ENCODE data around the gene SCAMP3.

Gene SCAMP3

GRCh38 chr1:155272466-155273342, 10.5 kb upstream of the SCAMP3 start:
- Histone ChIP-seq H3K4me3 (ENCODE audit: low read depth, low read length) (peak overlapping the region; percentile 90), H3K27ac (peak overlapping the region; percentile 92), H3K36me3 (peaks cover 50% of the 10 kb centered on the region), H3K9me3 (ENCODE audit: severe bottlenecking) (no peaks in the 10 kb centered on the region), H3K27me3 (ENCODE audit: insufficient read depth, low read depth, severe bottlenecking) (no peaks in the 10 kb centered on the region)
- no peak for DNase-seq
- TF ChIP-seq CTCF (IDR thresholded peaks at IDR 0.05; ENCODE audit: low read depth, low read length): no peak

GRCh38 chr1:155269381-155269780, 7.2 kb upstream of the SCAMP3 start:
- H3K9me3 ChIP-seq (ENCODE audit: severe bottlenecking): no peaks in the 10 kb centered on the region
- no peaks in the 10 kb centered on the region for H3K27me3 ChIP-seq (ENCODE audit: insufficient read depth, low read depth, severe bottlenecking)
- peaks cover 83% of the 10 kb centered on the region for H3K36me3 ChIP-seq
- no peak for TF ChIP-seq CTCF (IDR thresholded peaks at IDR 0.05; ENCODE audit: low read depth, low read length)
- no peak overlapping the region for H3K27ac ChIP-seq
- H3K4me3 ChIP-seq (ENCODE audit: low read depth, low read length): no peak overlapping the region
- DNase-seq: no peak

GRCh38 chr1:155268630-155269029, 6.5 kb upstream of the SCAMP3 start:
- TF ChIP-seq CTCF (IDR thresholded peaks at IDR 0.05; ENCODE audit: low read depth, low read length): no peak
- Histone ChIP-seq H3K9me3 (ENCODE audit: severe bottlenecking) (no peaks in the 10 kb centered on the region), H3K27me3 (ENCODE audit: insufficient read depth, low read depth, severe bottlenecking) (no peaks in the 10 kb centered on the region), H3K27ac (no peak overlapping the region), H3K36me3 (peaks cover 91% of the 10 kb centered on the region), H3K4me3 (ENCODE audit: low read depth, low read length) (no peak overlapping the region)
- no peak for DNase-seq

- H3K36me3 ChIP-seq: peaks cover 100% of the 10 kb centered on the region
- no peaks in the 10 kb centered on the region for H3K27me3 ChIP-seq (ENCODE audit: insufficient read depth, low read depth, severe bottlenecking)
- TF ChIP-seq CTCF (IDR thresholded peaks at IDR 0.05; ENCODE audit: low read depth, low read length): no peak
- no peak overlapping the region for H3K4me3 ChIP-seq (ENCODE audit: low read depth, low read length)
- no peak for DNase-seq
- no peak overlapping the region for H3K27ac ChIP-seq
- no peaks in the 10 kb centered on the region for H3K9me3 ChIP-seq (ENCODE audit: severe bottlenecking)
Observed at GRCh38 chr1:155267373-155267772, 5.2 kb upstream of the SCAMP3 start.

GRCh38 chr1:155266553-155266952, 4.4 kb upstream of the SCAMP3 start:
- Histone ChIP-seq H3K9me3 (ENCODE audit: severe bottlenecking) (no peaks in the 10 kb centered on the region), H3K36me3 (peaks cover 93% of the 10 kb centered on the region), H3K27ac (no peak overlapping the region), H3K4me3 (ENCODE audit: low read depth, low read length) (no peak overlapping the region), H3K27me3 (ENCODE audit: insufficient read depth, low read depth, severe bottlenecking) (no peaks in the 10 kb centered on the region)
- no peak for DNase-seq
- TF ChIP-seq CTCF (IDR thresholded peaks at IDR 0.05; ENCODE audit: low read depth, low read length): no peak
